Testis (tissue), 2 donors: ENCODE data around the gene C11orf21.

Experiments used
- CTCF ChIP-seq, 3 experiments: fragments of 450-650 bp in 2 of 3; fragments of 200-600 bp in 1 of 3; sonication (generic) in 1 of 3; IDR thresholded peaks; one replicate each; pipeline ENCODE4 v1.5.1; 2016 to 2019; ENCODE audit warnings: antibody characterized with exemption in 3 of 3, mild to moderate bottlenecking in 2 of 3, moderate library complexity in 1 of 3
- POLR2A ChIP-seq: fragments of 450-650 bp; IDR thresholded peaks from one replicate; pipeline ENCODE4 v1.6.1; 2017; ENCODE audit warnings: antibody characterized with exemption, mild to moderate bottlenecking, moderate library complexity

DNA sequence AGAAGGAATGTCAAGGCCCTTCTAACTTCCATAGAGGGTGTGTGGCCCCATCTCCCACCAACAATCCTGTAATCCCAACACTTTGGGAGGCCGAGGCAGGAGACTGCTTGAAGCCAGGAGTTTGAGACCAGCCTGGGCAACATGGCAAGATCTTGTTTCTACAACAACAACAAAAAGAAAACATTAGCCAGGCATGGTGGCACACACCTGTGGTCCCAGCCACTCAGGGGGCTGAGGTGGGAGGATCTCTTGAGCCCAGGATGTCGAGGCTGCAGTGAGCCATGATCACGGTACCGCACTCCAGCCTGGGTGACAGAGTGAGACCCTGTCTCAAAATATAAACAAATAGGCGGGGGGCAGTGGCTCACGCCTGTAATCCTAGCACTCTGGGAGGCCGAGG lies 17.0 kb upstream of the C11orf21 start:
- TF ChIP-seq CTCF (IDR thresholded peaks at IDR 0.05), result no peak
- no peak for TF ChIP-seq POLR2A
